Mesenchymal stem cell (in vitro differentiated cells and primary cell): Measurements from ENCODE around the gene SLC9A9.

Experiments
- DNase-seq: peaks from one replicate; pipeline ENCODE4 v3.0.0-alpha.2; 2013
- H2AFZ ChIP-seq: one replicate; pipeline ENCODE4 v1.6.1; 2013; ENCODE audit warnings: low read depth, mild to moderate bottlenecking, control low read depth, inconsistent platforms, low read length, moderate library complexity
- H2AK5ac ChIP-seq: 2 replicates; pipeline ENCODE4 v1.6.1; 2013; ENCODE audit warnings: low read length, moderate library complexity, mild to moderate bottlenecking, inconsistent platforms; ENCODE audit not compliant: severe bottlenecking
- H2BK120ac ChIP-seq: one replicate; pipeline ENCODE4 v1.6.1; 2013; ENCODE audit warnings: low read depth, mild to moderate bottlenecking, inconsistent platforms, low read length, moderate library complexity
- H2BK12ac ChIP-seq, 2 experiments: one replicate each; pipeline ENCODE4 v1.6.1; 2013; ENCODE audit warnings: inconsistent platforms in 2 of 2, low read length in 2 of 2, mild to moderate bottlenecking in 2 of 2, moderate library complexity in 2 of 2, control low read depth in 1 of 2
- H2BK15ac ChIP-seq: one replicate; pipeline ENCODE4 v1.6.1; 2013; ENCODE audit warnings: mild to moderate bottlenecking, low read depth, inconsistent platforms; ENCODE audit not compliant: poor library complexity, severe bottlenecking
- H2BK5ac ChIP-seq: 2 replicates; pipeline ENCODE4 v1.6.1; 2013; ENCODE audit warnings: low read depth, mild to moderate bottlenecking, low read length, control low read depth, inconsistent platforms; ENCODE audit not compliant: poor library complexity, severe bottlenecking
- H3K14ac ChIP-seq, 2 experiments: one replicate each; pipeline ENCODE4 v1.6.1; 2013; ENCODE audit warnings: inconsistent platforms in 2 of 2, low read length in 2 of 2, control low read depth in 1 of 2, mild to moderate bottlenecking in 1 of 2, moderate library complexity in 1 of 2
- H3K18ac ChIP-seq, 2 experiments: one replicate each; pipeline ENCODE4 v1.6.1; 2013; ENCODE audit warnings: inconsistent platforms in 2 of 2, low read length in 2 of 2, control low read depth in 1 of 2, low read depth in 1 of 2, mild to moderate bottlenecking in 1 of 2
- H3K23ac ChIP-seq, 2 experiments: one replicate each; pipeline ENCODE4 v1.6.1; 2013; ENCODE audit warnings: inconsistent platforms in 2 of 2, low read length in 2 of 2, mild to moderate bottlenecking in 2 of 2, moderate library complexity in 2 of 2, control low read depth in 1 of 2
- H3K27ac ChIP-seq: 2 replicates; pipeline ENCODE4 v1.5.1; 2013; ENCODE audit warnings: mild to moderate bottlenecking, moderate library complexity, low read length, control low read depth, inconsistent platforms; ENCODE audit not compliant: poor library complexity, severe bottlenecking
- H3K27me3 ChIP-seq, 2 experiments: 2 replicates each; pipeline versions ENCODE4 v1.6.1 to v1.7.0; 2013; ENCODE audit warnings: low read length in 2 of 2, mild to moderate bottlenecking in 2 of 2, moderate library complexity in 2 of 2, control low read depth in 1 of 2, inconsistent platforms in 1 of 2; ENCODE audit not compliant: control insufficient read depth in 1 of 2, insufficient read depth in 1 of 2
- H3K36me3 ChIP-seq, 2 experiments: 2 replicates each; pipeline versions ENCODE4 v1.6.1 to v1.7.0; 2013; ENCODE audit warnings: low read length in 2 of 2, control low read depth in 1 of 2, inconsistent platforms in 1 of 2, low read depth in 1 of 2, mild to moderate bottlenecking in 1 of 2; ENCODE audit not compliant: insufficient read depth in 2 of 2, control insufficient read depth in 1 of 2
- H3K4ac ChIP-seq, 2 experiments: one replicate each; pipeline ENCODE4 v1.6.1; 2013; ENCODE audit warnings: inconsistent platforms in 2 of 2, low read length in 2 of 2, mild to moderate bottlenecking in 2 of 2, moderate library complexity in 2 of 2, control low read depth in 1 of 2, low read depth in 1 of 2
- H3K4me1 ChIP-seq: 2 replicates; pipeline ENCODE4 v1.6.1; 2013; ENCODE audit warnings: low read depth, low read length, control low read depth; ENCODE audit not compliant: control insufficient read depth, insufficient read depth
- H3K4me2 ChIP-seq: 2 replicates; pipeline ENCODE4 v1.6.1; 2013; ENCODE audit warnings: low read length, mild to moderate bottlenecking, inconsistent platforms; ENCODE audit not compliant: poor library complexity, severe bottlenecking
- H3K4me3 ChIP-seq, 2 experiments: 2 replicates each; pipeline versions ENCODE4 v1.5.1 to v1.7.0; 2013; ENCODE audit warnings: low read length in 2 of 2, mild to moderate bottlenecking in 2 of 2, control low read depth in 1 of 2, low read depth in 1 of 2; ENCODE audit not compliant: insufficient read depth in 1 of 2
- H3K79me1 ChIP-seq: replicated peaks from 2 replicates; pipeline ENCODE4 v1.6.1; 2013; ENCODE audit warnings: mild to moderate bottlenecking, control low read depth, low read length, inconsistent platforms; ENCODE audit not compliant: poor library complexity, severe bottlenecking
- H3K9ac ChIP-seq: 2 replicates; pipeline ENCODE4 v1.7.0; 2013; ENCODE audit warnings: mild to moderate bottlenecking, low read length, moderate library complexity
- H3K9me3 ChIP-seq: 2 replicates; pipeline ENCODE4 v1.7.0; 2013; ENCODE audit warnings: mild to moderate bottlenecking, low read length; ENCODE audit not compliant: control insufficient read depth
- H4K8ac ChIP-seq: one replicate; pipeline ENCODE4 v1.6.1; 2013; ENCODE audit warnings: inconsistent platforms, mild to moderate bottlenecking, low read length, moderate library complexity
- H4K91ac ChIP-seq: one replicate; pipeline ENCODE4 v1.6.1; 2013; ENCODE audit warnings: mild to moderate bottlenecking, low read length, inconsistent platforms
- WGBS: methylation state at CpG from one replicate; pipeline ENCODE4 v1.1.7; 2013; ENCODE audit warnings: mixed read lengths; 5-methylcytosine and 5-hydroxymethylcytosine counted together

SLC9A9 gene

GRCh38 chr3:143367171-143367570, 481.1 kb downstream of the SLC9A9 start:
- no peaks in the 10 kb centered on the region for H3K27me3 ChIP-seq
- no peak overlapping the region for H3K4ac ChIP-seq
- no peak overlapping the region for H3K23ac ChIP-seq
- no peak overlapping the region for H3K9ac ChIP-seq
- H3K36me3 ChIP-seq, result no peaks in the 10 kb centered on the region
- H3K14ac ChIP-seq, result no peak overlapping the region
- H4K91ac ChIP-seq, result no peak overlapping the region
- H2BK15ac ChIP-seq, result no peak overlapping the region
- H3K4me1 ChIP-seq, result no peaks in the 10 kb centered on the region
- WGBS, result 83% methylated on average over 1 of the region's 1 CpG
- H3K27ac ChIP-seq, result no peak overlapping the region
- no peak for DNase-seq
- H4K8ac ChIP-seq, result no peak overlapping the region
- H2BK5ac ChIP-seq, result no peak overlapping the region
- no peaks in the 10 kb centered on the region for H3K79me1 ChIP-seq
- H2AFZ ChIP-seq, result no peak overlapping the region
- no peak overlapping the region for H2AK5ac ChIP-seq
- no peak overlapping the region for H3K4me2 ChIP-seq
- no peak overlapping the region for H2BK120ac ChIP-seq
- no peaks in the 10 kb centered on the region for H3K9me3 ChIP-seq
- no peak overlapping the region for H3K4me3 ChIP-seq
- no peak overlapping the region for H2BK12ac ChIP-seq
- H3K18ac ChIP-seq, result no peak overlapping the region

DNA sequence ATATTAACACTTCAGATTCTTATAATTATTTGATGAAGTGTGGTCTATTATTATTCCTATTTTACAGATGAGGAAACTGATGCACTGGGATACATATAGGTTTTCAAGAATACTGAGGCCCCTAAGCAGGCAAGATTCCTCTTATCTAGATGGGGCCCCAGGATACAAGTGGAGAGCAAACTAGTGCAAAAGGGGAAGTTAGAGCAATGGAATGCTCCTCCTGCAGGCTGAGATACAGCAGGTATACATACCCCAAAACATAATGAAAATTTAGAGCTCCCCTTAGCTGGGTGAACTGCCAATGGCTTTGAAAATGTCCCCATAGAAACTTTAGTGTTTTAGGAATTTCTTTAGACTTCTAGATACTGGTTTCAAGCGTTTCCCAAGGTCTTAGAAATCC, 481.6 kb downstream of the SLC9A9 start:
- no peak overlapping the region for H2BK5ac ChIP-seq
- no peak overlapping the region for H3K9ac ChIP-seq
- WGBS, result no CpG with 5 or more reads among the region's 1 CpG
- no peak overlapping the region for H2AK5ac ChIP-seq
- no peak overlapping the region for H2AFZ ChIP-seq
- H3K4me1 ChIP-seq, result no peaks in the 10 kb centered on the region
- no peak overlapping the region for H3K23ac ChIP-seq
- H3K36me3 ChIP-seq, result no peaks in the 10 kb centered on the region
- H3K27me3 ChIP-seq, result no peaks in the 10 kb centered on the region
- H3K79me1 ChIP-seq, result no peaks in the 10 kb centered on the region
- no peak overlapping the region for H3K18ac ChIP-seq
- no peaks in the 10 kb centered on the region for H3K9me3 ChIP-seq
- H3K27ac ChIP-seq, result no peak overlapping the region
- no peak overlapping the region for H3K4ac ChIP-seq
- no peak overlapping the region for H3K4me2 ChIP-seq
- DNase-seq, result no peak
- H2BK120ac ChIP-seq, result no peak overlapping the region
- H4K91ac ChIP-seq, result no peak overlapping the region
- no peak overlapping the region for H3K14ac ChIP-seq
- H3K4me3 ChIP-seq, result no peak overlapping the region
- H4K8ac ChIP-seq, result no peak overlapping the region
- H2BK12ac ChIP-seq, result no peak overlapping the region
- H2BK15ac ChIP-seq, result no peak overlapping the region

GRCh38 chr3:143363949-143364348, 484.3 kb downstream of the SLC9A9 start:
- Histone ChIP-seq H2AK5ac (no peak overlapping the region), H3K4me3 (no peak overlapping the region), H2BK5ac (no peak overlapping the region), H2BK120ac (no peak overlapping the region), H3K4me2 (no peak overlapping the region), H4K91ac (no peak overlapping the region), H3K27ac (no peak overlapping the region), H3K9ac (no peak overlapping the region), H3K4ac (no peak overlapping the region), H3K18ac (no peak overlapping the region), H2AFZ (no peak overlapping the region), H3K23ac (no peak overlapping the region), H3K9me3 (no peaks in the 10 kb centered on the region), H3K79me1 (no peaks in the 10 kb centered on the region), H2BK12ac (no peak overlapping the region), H4K8ac (no peak overlapping the region), H2BK15ac (no peak overlapping the region), H3K14ac (no peak overlapping the region), H3K4me1 (no peaks in the 10 kb centered on the region), H3K27me3 (no peaks in the 10 kb centered on the region), H3K36me3 (no peaks in the 10 kb centered on the region)
- no peak for DNase-seq
- WGBS, result no CpG with 5 or more reads among the region's 1 CpG

DNA sequence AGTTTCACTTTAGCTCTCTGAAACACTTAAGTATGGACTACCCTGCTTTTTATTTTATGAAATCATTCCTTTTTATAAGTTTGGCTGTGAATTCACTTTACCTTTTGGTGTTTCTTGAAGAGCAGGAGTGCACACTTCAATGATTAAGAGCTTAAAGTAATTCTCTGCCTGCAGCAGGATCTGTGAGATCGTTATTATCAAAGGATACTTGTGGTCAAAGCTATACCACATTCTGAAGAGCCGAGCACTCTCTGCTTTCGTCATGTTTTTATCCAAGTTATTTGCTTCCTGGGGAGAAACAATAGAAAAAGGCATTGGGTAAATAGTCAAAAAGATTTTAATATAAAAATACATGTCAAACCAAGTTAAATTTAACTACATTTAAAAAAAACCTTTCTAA, 485.0 kb downstream of the SLC9A9 start:
- WGBS, result 33% methylated on average over 1 of the region's 3 CpGs
- Histone ChIP-seq H2BK120ac (no peak overlapping the region), H3K79me1 (no peaks in the 10 kb centered on the region), H2AFZ (no peak overlapping the region), H3K36me3 (no peaks in the 10 kb centered on the region), H4K91ac (no peak overlapping the region), H2BK5ac (no peak overlapping the region), H3K27ac (no peak overlapping the region), H2BK15ac (no peak overlapping the region), H3K4me2 (no peak overlapping the region), H3K4me1 (no peaks in the 10 kb centered on the region), H2AK5ac (no peak overlapping the region), H3K9ac (no peak overlapping the region), H3K4ac (no peak overlapping the region), H3K27me3 (no peaks in the 10 kb centered on the region), H3K18ac (no peak overlapping the region), H3K23ac (no peak overlapping the region), H2BK12ac (no peak overlapping the region), H3K4me3 (no peak overlapping the region), H3K9me3 (no peaks in the 10 kb centered on the region), H3K14ac (no peak overlapping the region), H4K8ac (no peak overlapping the region)
- peak; percentile 62 for DNase-seq
